Measurements from ENCODE around the gene RBMS3. TPM values are rescaled to one million over a fixed set of nuclear protein-coding genes. Genes with fewer than 3 reads are reported as not detected.
"Not testable (repeated sequence)": the region's sequence is repeated elsewhere in the genome, so short reads cannot be mapped to it uniquely, and the experiment has no call there.

Gene RBMS3
- total and polyA plus RNA-seq, 2 experiments from 2014 or later: 34.9 to 37.1 TPM

DNA sequence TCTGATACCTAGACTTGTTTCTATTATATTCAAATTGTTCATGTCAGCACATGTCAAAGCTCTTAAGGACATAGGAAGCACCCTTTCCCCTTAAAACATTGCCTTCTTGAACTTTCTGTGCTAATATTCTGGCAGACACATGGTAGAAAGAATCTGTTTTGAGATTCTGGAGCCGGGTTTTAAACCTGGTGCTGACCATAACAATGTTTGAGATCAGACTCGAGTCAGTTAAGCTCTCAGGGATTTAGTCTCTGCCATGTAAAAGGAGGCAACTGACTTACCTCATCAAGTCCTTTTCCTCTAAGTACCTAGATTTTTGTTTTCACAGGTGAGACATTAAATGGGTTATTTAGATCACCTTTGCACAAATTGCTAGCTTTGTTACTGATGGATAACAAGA, 38.9 kb downstream of the RBMS3 start:
- peaks cover 61% of the 10 kb centered on the region for H3K79me2 ChIP-seq
- H2AFZ ChIP-seq: no peak overlapping the region
- no peak overlapping the region for H3K27ac ChIP-seq
- 39% methylated on average over 2 of the region's 2 CpGs for WGBS (ENCODE audit: low lambda C conversion rate, missing lambda C conversion rate)
- no peak overlapping the region for H3K4me3 ChIP-seq
- H3K36me3 ChIP-seq (replicated peaks; ENCODE audit: insufficient read depth, low read depth): no peaks in the 10 kb centered on the region
- H3K9me2 ChIP-seq (replicated peaks; ENCODE audit: insufficient read depth): no peaks in the 10 kb centered on the region
- no peaks in the 10 kb centered on the region for H3K27me3 ChIP-seq
- H3K4me1 ChIP-seq (ENCODE audit: insufficient read depth): peaks cover 8% of the 10 kb centered on the region
- DNase-seq (ENCODE audit: low spot score): no peak
- no peaks in the 10 kb centered on the region for H4K20me1 ChIP-seq (ENCODE audit: insufficient read depth, poor library complexity, severe bottlenecking)
- TF ChIP-seq, protein P1, sequence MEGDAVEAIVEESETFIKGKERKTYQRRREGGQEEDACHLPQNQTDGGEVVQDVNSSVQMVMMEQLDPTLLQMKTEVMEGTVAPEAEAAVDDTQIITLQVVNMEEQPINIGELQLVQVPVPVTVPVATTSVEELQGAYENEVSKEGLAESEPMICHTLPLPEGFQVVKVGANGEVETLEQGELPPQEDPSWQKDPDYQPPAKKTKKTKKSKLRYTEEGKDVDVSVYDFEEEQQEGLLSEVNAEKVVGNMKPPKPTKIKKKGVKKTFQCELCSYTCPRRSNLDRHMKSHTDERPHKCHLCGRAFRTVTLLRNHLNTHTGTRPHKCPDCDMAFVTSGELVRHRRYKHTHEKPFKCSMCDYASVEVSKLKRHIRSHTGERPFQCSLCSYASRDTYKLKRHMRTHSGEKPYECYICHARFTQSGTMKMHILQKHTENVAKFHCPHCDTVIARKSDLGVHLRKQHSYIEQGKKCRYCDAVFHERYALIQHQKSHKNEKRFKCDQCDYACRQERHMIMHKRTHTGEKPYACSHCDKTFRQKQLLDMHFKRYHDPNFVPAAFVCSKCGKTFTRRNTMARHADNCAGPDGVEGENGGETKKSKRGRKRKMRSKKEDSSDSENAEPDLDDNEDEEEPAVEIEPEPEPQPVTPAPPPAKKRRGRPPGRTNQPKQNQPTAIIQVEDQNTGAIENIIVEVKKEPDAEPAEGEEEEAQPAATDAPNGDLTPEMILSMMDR (IDR thresholded peaks at IDR 0.05; ENCODE audit: poor library complexity): no peak
- TF ChIP-seq EZH2phosphoT487 (IDR thresholded peaks at IDR 0.05; ENCODE audit: low read depth, severe bottlenecking, unreplicated experiment): no peak
- TF ChIP-seq EZH2 (IDR thresholded peaks at IDR 0.05; ENCODE audit: borderline replicate concordance): no peak
- no peaks in the 10 kb centered on the region for H3K9me3 ChIP-seq (ENCODE audit: low read depth)
- no peak overlapping the region for H3K4me2 ChIP-seq

DNA sequence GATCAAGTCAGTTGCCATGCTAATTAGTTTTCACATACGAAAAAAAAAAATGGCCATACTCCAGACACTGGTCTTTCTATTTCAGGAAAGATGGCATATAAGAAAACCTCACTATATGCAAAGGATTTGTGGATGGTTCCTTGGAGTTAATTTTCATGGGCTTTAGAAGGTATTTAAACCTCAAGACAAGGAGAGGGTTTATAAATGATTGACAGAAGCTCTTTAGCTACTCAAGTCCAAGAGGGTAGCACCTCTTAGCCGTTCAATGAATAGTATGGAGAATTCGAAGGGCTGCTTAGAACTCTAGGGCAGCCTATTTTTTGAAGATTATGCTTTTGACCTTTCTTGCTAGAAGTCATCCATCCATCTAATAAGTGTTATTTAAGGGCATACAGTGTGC, 41.7 kb downstream of the RBMS3 start:
- no peak overlapping the region for H2AFZ ChIP-seq
- no peaks in the 10 kb centered on the region for H3K9me3 ChIP-seq (ENCODE audit: low read depth)
- H3K4me1 ChIP-seq (ENCODE audit: insufficient read depth): peaks cover 10% of the 10 kb centered on the region
- no peak overlapping the region for H3K4me2 ChIP-seq
- peaks cover 58% of the 10 kb centered on the region for H3K79me2 ChIP-seq
- H3K27me3 ChIP-seq: no peaks in the 10 kb centered on the region
- H3K4me3 ChIP-seq: no peak overlapping the region
- WGBS (ENCODE audit: low lambda C conversion rate, missing lambda C conversion rate): 76% methylated on average over 3 of the region's 3 CpGs
- TF ChIP-seq EZH2phosphoT487 (IDR thresholded peaks at IDR 0.05; ENCODE audit: low read depth, severe bottlenecking, unreplicated experiment): no peak
- TF ChIP-seq, protein P1 (IDR thresholded peaks at IDR 0.05; ENCODE audit: poor library complexity): no peak
- TF ChIP-seq EZH2 (IDR thresholded peaks at IDR 0.05; ENCODE audit: borderline replicate concordance): no peak
- H3K36me3 ChIP-seq (replicated peaks; ENCODE audit: insufficient read depth, low read depth): no peaks in the 10 kb centered on the region
- no peak overlapping the region for H3K27ac ChIP-seq
- DNase-seq (ENCODE audit: low spot score): no peak
- H3K9me2 ChIP-seq (replicated peaks; ENCODE audit: insufficient read depth): no peaks in the 10 kb centered on the region
- no peaks in the 10 kb centered on the region for H4K20me1 ChIP-seq (ENCODE audit: insufficient read depth, poor library complexity, severe bottlenecking)

DNA sequence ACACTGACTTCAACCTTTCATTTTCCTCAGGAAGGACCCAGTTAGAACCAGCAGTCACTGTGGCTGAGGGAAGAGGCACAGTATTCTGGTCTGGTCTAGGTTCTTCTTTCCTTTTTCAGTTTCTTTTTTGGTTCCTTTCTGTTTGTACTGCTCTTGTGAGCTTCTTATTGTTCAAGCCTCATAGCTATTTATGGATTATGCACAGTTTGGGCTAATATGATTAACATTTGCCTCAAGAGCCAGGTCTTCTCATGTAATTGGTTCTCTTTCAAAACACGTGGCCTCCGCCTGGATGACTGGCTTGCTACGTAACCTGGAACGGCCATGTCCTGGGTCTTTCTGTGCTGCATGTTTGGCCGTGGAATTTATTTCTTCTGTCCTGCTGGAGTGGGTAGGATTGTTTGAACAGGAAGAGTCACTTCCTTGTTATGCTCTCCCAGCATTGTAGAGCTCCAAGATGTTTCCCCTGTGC, 43.3 kb downstream of the RBMS3 start:
- H3K79me2 ChIP-seq: peaks cover 62% of the 10 kb centered on the region

DNA sequence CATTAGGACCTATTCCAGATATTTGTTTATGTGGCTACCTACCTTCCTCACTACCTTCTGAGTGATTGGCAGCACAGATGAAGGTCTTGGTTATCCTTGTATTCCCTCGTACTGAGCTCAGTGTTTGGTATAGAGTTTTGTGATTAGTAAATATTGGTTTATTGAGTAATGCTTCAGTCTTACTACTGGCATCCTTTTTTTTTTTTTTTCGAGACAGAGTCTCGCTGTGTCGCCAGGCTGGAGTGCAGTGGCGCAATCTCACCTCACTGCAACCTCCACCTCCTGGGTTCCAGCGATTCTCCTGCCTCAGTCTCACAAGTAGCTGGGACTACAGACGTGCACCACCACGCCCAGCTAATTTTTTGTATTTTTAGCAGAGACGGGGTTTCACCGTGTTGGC, 45.7 kb downstream of the RBMS3 start:
- not testable (repeated sequence) for H3K9me2 ChIP-seq (replicated peaks; ENCODE audit: insufficient read depth); H3K27ac ChIP-seq; H3K4me2 ChIP-seq; DNase-seq (ENCODE audit: low spot score); H3K4me3 ChIP-seq; H3K36me3 ChIP-seq (replicated peaks; ENCODE audit: insufficient read depth, low read depth); H3K4me1 ChIP-seq (ENCODE audit: insufficient read depth); H4K20me1 ChIP-seq (ENCODE audit: insufficient read depth, poor library complexity, severe bottlenecking); H3K27me3 ChIP-seq; H3K9me3 ChIP-seq (ENCODE audit: low read depth); H2AFZ ChIP-seq
- H3K79me2 ChIP-seq: peaks cover 56% of the 10 kb centered on the region
- WGBS (ENCODE audit: low lambda C conversion rate, missing lambda C conversion rate): 96% methylated on average over 10 of the region's 10 CpGs

More for the DNA sequence above, 43.3 kb downstream of the RBMS3 start:
- 82% methylated on average over 5 of the region's 5 CpGs for WGBS (ENCODE audit: low lambda C conversion rate, missing lambda C conversion rate)
- Histone ChIP-seq H3K4me3 (no peak overlapping the region), H3K4me1 (ENCODE audit: insufficient read depth) (peaks cover 5% of the 10 kb centered on the region), H3K9me3 (ENCODE audit: low read depth) (no peaks in the 10 kb centered on the region), H2AFZ (no peak overlapping the region), H3K27ac (peak overlapping the region; percentile 23), H4K20me1 (ENCODE audit: insufficient read depth, poor library complexity, severe bottlenecking) (no peaks in the 10 kb centered on the region), H3K4me2 (peak overlapping the region; percentile 35), H3K9me2 (replicated peaks; ENCODE audit: insufficient read depth) (no peaks in the 10 kb centered on the region), H3K36me3 (replicated peaks; ENCODE audit: insufficient read depth, low read depth) (no peaks in the 10 kb centered on the region), H3K27me3 (no peaks in the 10 kb centered on the region)
- TF ChIP-seq, protein P1 (IDR thresholded peaks at IDR 0.05; ENCODE audit: poor library complexity): no peak
- no peak for TF ChIP-seq EZH2 (IDR thresholded peaks at IDR 0.05; ENCODE audit: borderline replicate concordance)
- TF ChIP-seq EZH2phosphoT487 (IDR thresholded peaks at IDR 0.05; ENCODE audit: low read depth, severe bottlenecking, unreplicated experiment): no peak
- DNase-seq (ENCODE audit: low spot score): peak; percentile 9

Measured in hepatocyte (in vitro differentiated cells).